ENCODE results near the gene FMNL2. TPM values are rescaled to one million over a fixed set of nuclear protein-coding genes. Genes with fewer than 3 reads are reported as not detected.
"Not testable (repeated sequence)": the region's sequence is repeated elsewhere in the genome, so short reads cannot be mapped to it uniquely, and the experiment has no call there.

The FMNL2 gene
- total and polyA plus RNA-seq, 4 donors = 18.8 to 81.4 (median 38.4) TPM

DNA sequence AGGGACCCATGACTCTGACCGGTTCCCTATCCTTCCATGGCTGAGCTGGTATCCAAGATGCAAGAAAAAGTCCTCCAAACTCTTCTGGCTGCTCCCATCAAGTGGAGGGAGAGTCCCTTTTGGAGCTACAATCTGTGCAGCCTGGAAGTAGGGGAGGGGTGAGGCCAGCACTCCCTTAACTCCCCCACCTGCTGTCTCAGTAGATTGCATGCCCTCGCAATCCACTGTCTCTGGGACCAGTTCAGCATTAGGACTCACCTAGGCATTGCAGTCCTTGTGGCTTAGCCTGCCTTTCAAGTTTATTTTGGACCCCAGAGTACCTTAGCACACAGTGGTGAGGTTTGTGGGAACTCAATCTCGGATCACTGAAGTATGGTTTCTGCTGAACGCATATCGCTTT, 14.2 kb upstream of the FMNL2 start:
- Histone ChIP-seq H3K27me3 (ENCODE audit: control insufficient read depth in 3 of 3, insufficient read depth in 3 of 3, low read length in 2 of 3) (no peaks in the 10 kb centered on the region), H3K9me3 (ENCODE audit: control insufficient read depth in 4 of 4, insufficient read depth in 3 of 4, low read length in 3 of 4) (no peaks in the 10 kb centered on the region), H3K27ac (ENCODE audit: low read depth in 1 of 2, low read length in 1 of 2) (no peak overlapping the region), H3K9ac (ENCODE audit: insufficient read depth in 1 of 2, low read length in 2 of 2) (no peak overlapping the region), H3K36me3 (ENCODE audit: control insufficient read depth in 4 of 4, insufficient read depth in 4 of 4, low read length in 4 of 4) (no peaks in the 10 kb centered on the region), H3K4me1 (ENCODE audit: control insufficient read depth in 5 of 5, insufficient read depth in 5 of 5, low read length in 5 of 5) (peaks cover 0 to 2% (median 0%) of the 10 kb centered on the region in 5 donors), H3K4me3 (no peak overlapping the region)
- no peak for ATAC-seq (ENCODE audit: insufficient read depth, low FRiP score)
- DNase-seq = no peak
- WGBS, 2 donors = 96% methylated on average over 5 of the region's 5 CpGs
- TF ChIP-seq CTCF (IDR thresholded peaks at IDR 0.05; ENCODE audit: control extremely low read depth, extremely low read depth) = no peak

DNA sequence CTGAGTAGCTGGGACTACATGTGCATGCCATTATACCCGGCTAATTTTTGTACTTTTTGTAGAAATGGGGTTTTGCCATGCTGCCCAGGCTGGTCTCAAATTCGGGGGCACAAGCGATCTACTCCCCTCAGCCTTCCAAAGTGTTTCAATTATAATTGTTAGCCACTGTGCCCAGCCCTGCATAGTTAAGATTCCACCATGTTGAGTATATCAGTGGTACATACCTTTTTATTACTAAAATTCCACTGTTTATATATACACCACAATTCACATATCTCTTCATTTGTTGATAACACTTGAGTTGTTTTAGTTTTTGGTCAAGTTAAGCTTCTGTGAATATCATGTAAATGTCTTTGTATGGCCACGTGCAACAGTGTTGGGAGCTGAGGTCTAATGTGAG, 12.8 kb upstream of the FMNL2 start:
- Histone ChIP-seq H3K9me3 (ENCODE audit: control insufficient read depth in 4 of 4, insufficient read depth in 3 of 4, low read length in 3 of 4) (no peaks in the 10 kb centered on the region), H3K27me3 (ENCODE audit: control insufficient read depth in 3 of 3, insufficient read depth in 3 of 3, low read length in 2 of 3) (no peaks in the 10 kb centered on the region), H3K4me1 (ENCODE audit: control insufficient read depth in 5 of 5, insufficient read depth in 5 of 5, low read length in 5 of 5) (peaks cover 0 to 2% (median 0%) of the 10 kb centered on the region in 5 donors), H3K9ac (ENCODE audit: insufficient read depth in 1 of 2, low read length in 2 of 2) (no peak overlapping the region), H3K4me3 (no peak overlapping the region), H3K36me3 (ENCODE audit: control insufficient read depth in 4 of 4, insufficient read depth in 4 of 4, low read length in 4 of 4) (no peaks in the 10 kb centered on the region), H3K27ac (ENCODE audit: low read depth in 1 of 2, low read length in 1 of 2) (no peak overlapping the region)
- WGBS, 2 donors = 78 to 91% methylated on average over 4 of the region's 4 CpGs
- DNase-seq = no peak
- ATAC-seq (ENCODE audit: insufficient read depth, low FRiP score) = no peak
- no peak for TF ChIP-seq CTCF (IDR thresholded peaks at IDR 0.05; ENCODE audit: control extremely low read depth, extremely low read depth)

DNA sequence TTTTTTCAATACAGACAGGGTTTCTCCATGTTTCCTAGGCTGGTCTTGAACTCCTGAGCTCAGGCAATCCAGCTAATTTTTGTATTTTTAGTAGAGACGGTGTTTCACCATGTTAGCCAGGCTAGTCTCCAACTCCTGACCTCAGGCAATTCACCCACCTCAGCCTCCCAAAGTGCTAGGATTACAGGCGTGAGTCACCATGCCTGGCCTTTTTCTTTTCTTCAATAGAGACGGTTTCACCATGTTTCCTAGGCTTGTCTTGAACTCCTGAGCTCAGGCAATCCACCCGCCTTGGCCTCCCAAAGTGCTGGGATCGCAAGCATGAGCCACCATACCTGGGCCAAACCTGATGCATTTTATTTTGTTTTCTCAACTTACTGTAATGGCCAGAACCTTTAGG, 9.8 kb upstream of the FMNL2 start:
- not testable (repeated sequence) for H3K4me1 ChIP-seq (ENCODE audit: control insufficient read depth in 5 of 5, insufficient read depth in 5 of 5, low read length in 5 of 5); DNase-seq; H3K9me3 ChIP-seq (ENCODE audit: control insufficient read depth in 4 of 4, insufficient read depth in 3 of 4, low read length in 3 of 4); H3K27me3 ChIP-seq (ENCODE audit: control insufficient read depth in 3 of 3, insufficient read depth in 3 of 3, low read length in 2 of 3); H3K9ac ChIP-seq (ENCODE audit: insufficient read depth in 1 of 2, low read length in 2 of 2); ATAC-seq (ENCODE audit: insufficient read depth, low FRiP score); H3K4me3 ChIP-seq; H3K36me3 ChIP-seq (ENCODE audit: control insufficient read depth in 4 of 4, insufficient read depth in 4 of 4, low read length in 4 of 4); H3K27ac ChIP-seq (ENCODE audit: low read depth in 1 of 2, low read length in 1 of 2)
- WGBS, 2 donors = 95 to 99% methylated on average over 5 of the region's 5 CpGs

- Histone ChIP-seq H3K36me3 (ENCODE audit: control insufficient read depth in 4 of 4, insufficient read depth in 4 of 4, low read length in 4 of 4) (no peaks in the 10 kb centered on the region), H3K4me1 (ENCODE audit: control insufficient read depth in 5 of 5, insufficient read depth in 5 of 5, low read length in 5 of 5) (no peaks in the 10 kb centered on the region), H3K9me3 (ENCODE audit: control insufficient read depth in 4 of 4, insufficient read depth in 3 of 4, low read length in 3 of 4) (no peaks in the 10 kb centered on the region), H3K27ac (ENCODE audit: low read depth in 1 of 2, low read length in 1 of 2) (no peak overlapping the region), H3K9ac (ENCODE audit: insufficient read depth in 1 of 2, low read length in 2 of 2) (no peak overlapping the region), H3K27me3 (ENCODE audit: control insufficient read depth in 3 of 3, insufficient read depth in 3 of 3, low read length in 2 of 3) (no peaks in the 10 kb centered on the region), H3K4me3 (no peak overlapping the region)
- no peak for TF ChIP-seq CTCF (IDR thresholded peaks at IDR 0.05; ENCODE audit: control extremely low read depth, extremely low read depth)
- ATAC-seq (ENCODE audit: insufficient read depth, low FRiP score) (no peak), DNase-seq (no peak)
- 98 to 100% methylated on average over 3 of the region's 3 CpGs for WGBS, 2 donors
Measured at GRCh38 chr2:152326710-152327109, 8.3 kb upstream of the FMNL2 start.
